ENCODE data around the gene LRRC30.

LRRC30 gene

GRCh38 chr18:7236933-7237332 is 6.0 kb downstream of the LRRC30 start:
- no peak overlapping the region for H3K27ac ChIP-seq (ENCODE audit: insufficient read depth in 1 of 2, low read depth in 1 of 2, low read length in 2 of 2, poor library complexity in 1 of 2, severe bottlenecking in 2 of 2)
- CTCF ChIA-PET, result no interaction called here
- DNase-seq, result no peak
- POLR2A ChIA-PET, result no interaction called here
- H3K4me3 ChIP-seq (ENCODE audit: control insufficient read depth in 1 of 7, extremely low read depth in 1 of 7, insufficient read depth in 4 of 7, low read depth in 2 of 7, low read length in 6 of 7), result no peak overlapping the region
- H3K36me3 ChIP-seq (ENCODE audit: control insufficient read depth in 4 of 4, insufficient read depth in 4 of 4, low read length in 3 of 4), result no peaks in the 10 kb centered on the region
- no peaks in the 10 kb centered on the region for H3K4me1 ChIP-seq (ENCODE audit: control extremely low read depth in 1 of 4, control insufficient read depth in 4 of 4, insufficient read depth in 4 of 4, low read length in 3 of 4)
- H3K27me3 ChIP-seq (replicated peaks in 2 of 5; ENCODE audit: control insufficient read depth in 4 of 5, insufficient read depth in 5 of 5, low read length in 4 of 5), result peaks cover 0 to 9% (median 0%) of the 10 kb centered on the region in 5 experiments
- H3K9me3 ChIP-seq (ENCODE audit: control extremely low read depth in 1 of 5, control insufficient read depth in 4 of 5, insufficient read depth in 2 of 5, low read depth in 1 of 5, low read length in 4 of 5), result no peaks in the 10 kb centered on the region
- WGBS (ENCODE audit: insufficient coverage), result 98% methylated on average over 8 of the region's 8 CpGs

GRCh38 chr18:7237673-7238272 is 6.9 kb downstream of the LRRC30 start:
- ChIA-PET POLR2A (no interaction called here), CTCF (no interaction called here)
- Histone ChIP-seq H3K4me3 (ENCODE audit: control insufficient read depth in 1 of 7, extremely low read depth in 1 of 7, insufficient read depth in 4 of 7, low read depth in 2 of 7, low read length in 6 of 7) (no peak overlapping the region), H3K36me3 (ENCODE audit: control insufficient read depth in 4 of 4, insufficient read depth in 4 of 4, low read length in 3 of 4) (no peaks in the 10 kb centered on the region), H3K9me3 (ENCODE audit: control extremely low read depth in 1 of 5, control insufficient read depth in 4 of 5, insufficient read depth in 2 of 5, low read depth in 1 of 5, low read length in 4 of 5) (no peaks in the 10 kb centered on the region), H3K27me3 (replicated peaks in 2 of 5; ENCODE audit: control insufficient read depth in 4 of 5, insufficient read depth in 5 of 5, low read length in 4 of 5) (peaks cover 0 to 9% (median 0%) of the 10 kb centered on the region in 5 experiments), H3K27ac (ENCODE audit: insufficient read depth in 1 of 2, low read depth in 1 of 2, low read length in 2 of 2, poor library complexity in 1 of 2, severe bottlenecking in 2 of 2) (no peak overlapping the region), H3K4me1 (ENCODE audit: control extremely low read depth in 1 of 4, control insufficient read depth in 4 of 4, insufficient read depth in 4 of 4, low read length in 3 of 4) (no peaks in the 10 kb centered on the region)
- 92% methylated on average over 5 of the region's 6 CpGs for WGBS (ENCODE audit: insufficient coverage)
- peak in 1 of 3 donors; percentile 4 for DNase-seq

DNA sequence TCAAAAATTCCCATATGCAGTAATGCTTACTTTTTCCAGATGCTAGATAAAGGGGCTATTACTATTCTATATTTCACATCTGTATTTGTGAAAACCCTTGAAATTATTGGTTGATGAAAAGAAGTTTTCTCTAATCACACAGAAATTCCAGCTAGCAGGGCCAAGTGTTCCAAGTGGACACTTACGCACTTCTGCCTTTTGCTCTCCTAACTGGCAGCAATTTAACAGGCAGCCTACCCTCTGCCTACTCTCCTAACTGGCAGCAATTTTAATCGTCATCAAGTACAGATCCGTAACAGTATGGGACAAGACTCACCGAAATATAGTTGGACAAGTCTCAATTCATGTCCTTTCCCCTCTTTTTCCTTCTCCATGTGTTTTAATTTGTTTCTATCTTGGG is 12.0 kb downstream of the LRRC30 start:
- CTCF ChIA-PET, result interaction anchor here (1.0 kb wide), 1 partner anchor 13 kb away, joined by 4 read pairs; no protein-coding TSS in a partner anchor
- Histone ChIP-seq H3K36me3 (ENCODE audit: control insufficient read depth in 4 of 4, insufficient read depth in 4 of 4, low read length in 3 of 4) (no peaks in the 10 kb centered on the region), H3K4me1 (ENCODE audit: control extremely low read depth in 1 of 4, control insufficient read depth in 4 of 4, insufficient read depth in 4 of 4, low read length in 3 of 4) (no peaks in the 10 kb centered on the region), H3K27ac (ENCODE audit: insufficient read depth in 1 of 2, low read depth in 1 of 2, low read length in 2 of 2, poor library complexity in 1 of 2, severe bottlenecking in 2 of 2) (no peak overlapping the region), H3K9me3 (ENCODE audit: control extremely low read depth in 1 of 5, control insufficient read depth in 4 of 5, insufficient read depth in 2 of 5, low read depth in 1 of 5, low read length in 4 of 5) (no peaks in the 10 kb centered on the region), H3K27me3 (replicated peaks in 2 of 5; ENCODE audit: control insufficient read depth in 4 of 5, insufficient read depth in 5 of 5, low read length in 4 of 5) (peaks cover 0 to 3% (median 0%) of the 10 kb centered on the region in 5 experiments), H3K4me3 (ENCODE audit: control insufficient read depth in 1 of 7, extremely low read depth in 1 of 7, insufficient read depth in 4 of 7, low read depth in 2 of 7, low read length in 6 of 7) (no peak overlapping the region)
- DNase-seq, result no peak
- WGBS (ENCODE audit: insufficient coverage), result 98% methylated on average over 4 of the region's 4 CpGs
- POLR2A ChIA-PET, result interaction anchor here (0.6 kb wide), 1 partner anchor 22 kb away, joined by 3 read pairs; no protein-coding TSS in a partner anchor

DNA sequence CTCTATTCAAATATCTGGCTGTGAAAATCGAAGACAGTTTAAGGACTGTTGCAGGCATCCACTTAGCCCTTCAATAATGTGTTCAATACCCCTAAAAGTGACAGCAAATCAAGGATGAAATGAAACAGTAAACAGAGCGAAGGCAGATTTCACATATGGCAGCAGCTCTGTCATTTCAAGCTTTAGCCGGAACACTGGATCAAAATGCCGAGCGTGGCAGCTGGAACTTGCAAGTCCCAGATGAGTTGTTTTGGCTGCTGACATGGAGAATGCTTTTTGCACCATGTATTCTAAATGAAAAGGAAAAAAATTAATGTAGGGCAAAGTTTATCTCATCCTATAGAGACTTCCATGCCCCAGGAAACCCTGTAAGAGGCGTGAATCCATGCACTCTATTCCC is 18.0 kb downstream of the LRRC30 start:
- Histone ChIP-seq H3K4me3 (ENCODE audit: control insufficient read depth in 1 of 7, extremely low read depth in 1 of 7, insufficient read depth in 4 of 7, low read depth in 2 of 7, low read length in 6 of 7) (no peak overlapping the region), H3K4me1 (ENCODE audit: control extremely low read depth in 1 of 4, control insufficient read depth in 4 of 4, insufficient read depth in 4 of 4, low read length in 3 of 4) (no peaks in the 10 kb centered on the region), H3K27me3 (replicated peaks in 2 of 5; ENCODE audit: control insufficient read depth in 4 of 5, insufficient read depth in 5 of 5, low read length in 4 of 5) (peaks cover 0 to 3% (median 0%) of the 10 kb centered on the region in 5 experiments), H3K9me3 (ENCODE audit: control extremely low read depth in 1 of 5, control insufficient read depth in 4 of 5, insufficient read depth in 2 of 5, low read depth in 1 of 5, low read length in 4 of 5) (no peaks in the 10 kb centered on the region), H3K27ac (ENCODE audit: insufficient read depth in 1 of 2, low read depth in 1 of 2, low read length in 2 of 2, poor library complexity in 1 of 2, severe bottlenecking in 2 of 2) (no peak overlapping the region), H3K36me3 (ENCODE audit: control insufficient read depth in 4 of 4, insufficient read depth in 4 of 4, low read length in 3 of 4) (no peaks in the 10 kb centered on the region)
- DNase-seq, result no peak
- CTCF ChIA-PET, result no interaction called here
- POLR2A ChIA-PET, result no interaction called here
- 93% methylated on average over 6 of the region's 6 CpGs for whole genome bisulfite sequencing (ENCODE audit: insufficient coverage)

DNA sequence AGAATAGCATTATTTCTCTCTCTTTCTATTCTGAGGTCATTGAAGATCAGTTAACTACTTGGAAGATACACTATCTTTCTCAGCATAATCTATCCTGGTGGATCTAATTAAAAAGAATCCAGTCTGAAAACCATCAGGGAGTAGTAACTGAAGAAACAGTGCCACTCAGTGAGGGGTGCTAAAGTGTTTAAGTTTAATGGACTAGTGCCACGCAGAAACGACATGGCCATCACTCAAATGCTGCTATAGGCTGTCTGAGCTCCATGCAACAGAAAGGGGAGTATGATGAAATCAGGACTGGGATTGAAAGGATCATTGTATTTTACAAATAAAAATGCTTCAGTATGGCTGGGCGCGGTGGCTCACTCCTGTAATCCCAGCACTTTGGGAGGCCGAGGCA is 23.3 kb downstream of the LRRC30 start:
- WGBS (ENCODE audit: insufficient coverage), result 100% methylated on average over 2 of the region's 5 CpGs
- no peak for DNase-seq
- Histone ChIP-seq H3K4me3 (ENCODE audit: control insufficient read depth in 1 of 7, extremely low read depth in 1 of 7, insufficient read depth in 4 of 7, low read depth in 2 of 7, low read length in 6 of 7) (no peak overlapping the region), H3K36me3 (ENCODE audit: control insufficient read depth in 4 of 4, insufficient read depth in 4 of 4, low read length in 3 of 4) (no peaks in the 10 kb centered on the region), H3K27me3 (replicated peaks in 2 of 5; ENCODE audit: control insufficient read depth in 4 of 5, insufficient read depth in 5 of 5, low read length in 4 of 5) (peaks cover 0 to 4% (median 0%) of the 10 kb centered on the region in 5 experiments), H3K4me1 (ENCODE audit: control extremely low read depth in 1 of 4, control insufficient read depth in 4 of 4, insufficient read depth in 4 of 4, low read length in 3 of 4) (no peaks in the 10 kb centered on the region), H3K9me3 (ENCODE audit: control extremely low read depth in 1 of 5, control insufficient read depth in 4 of 5, insufficient read depth in 2 of 5, low read depth in 1 of 5, low read length in 4 of 5) (no peaks in the 10 kb centered on the region), H3K27ac (ENCODE audit: insufficient read depth in 1 of 2, low read depth in 1 of 2, low read length in 2 of 2, poor library complexity in 1 of 2, severe bottlenecking in 2 of 2) (no peak overlapping the region)
- ChIA-PET POLR2A (no interaction called here), CTCF (no interaction called here)

DNA sequence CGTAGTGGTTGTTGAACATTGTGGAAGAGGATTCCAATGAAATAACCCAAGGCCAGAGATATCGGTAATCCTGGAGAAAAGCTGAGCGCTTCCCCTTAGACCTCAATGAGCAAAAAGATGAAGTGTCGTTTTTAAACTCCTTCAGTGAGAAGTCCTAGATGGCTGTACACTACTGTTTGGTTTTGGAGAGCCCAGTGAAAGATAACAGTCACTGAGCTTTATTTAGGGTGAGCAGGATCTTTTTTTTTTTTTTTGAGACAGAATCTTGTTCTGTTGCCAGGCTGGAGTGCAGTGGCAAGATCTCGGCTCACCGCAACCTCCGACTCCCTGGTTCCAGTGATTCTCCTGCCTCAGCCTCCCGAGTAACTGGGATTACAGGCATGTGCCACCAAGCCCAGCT is 24.2 kb downstream of the LRRC30 start:
- Histone ChIP-seq H3K36me3 (ENCODE audit: control insufficient read depth in 4 of 4, insufficient read depth in 4 of 4, low read length in 3 of 4) (no peaks in the 10 kb centered on the region), H3K27ac (ENCODE audit: insufficient read depth in 1 of 2, low read depth in 1 of 2, low read length in 2 of 2, poor library complexity in 1 of 2, severe bottlenecking in 2 of 2) (no peak overlapping the region), H3K4me1 (ENCODE audit: control extremely low read depth in 1 of 4, control insufficient read depth in 4 of 4, insufficient read depth in 4 of 4, low read length in 3 of 4) (no peaks in the 10 kb centered on the region), H3K9me3 (ENCODE audit: control extremely low read depth in 1 of 5, control insufficient read depth in 4 of 5, insufficient read depth in 2 of 5, low read depth in 1 of 5, low read length in 4 of 5) (no peaks in the 10 kb centered on the region), H3K4me3 (ENCODE audit: control insufficient read depth in 1 of 7, extremely low read depth in 1 of 7, insufficient read depth in 4 of 7, low read depth in 2 of 7, low read length in 6 of 7) (no peak overlapping the region), H3K27me3 (replicated peaks in 2 of 5; ENCODE audit: control insufficient read depth in 4 of 5, insufficient read depth in 5 of 5, low read length in 4 of 5) (peaks cover 0 to 6% (median 0%) of the 10 kb centered on the region in 5 experiments)
- POLR2A ChIA-PET, result no interaction called here
- CTCF ChIA-PET, result interaction anchor here (1.1 kb wide), 1 partner anchor 12 kb away, joined by 4 read pairs; no protein-coding TSS in a partner anchor
- no peak for DNase-seq
- WGBS (ENCODE audit: insufficient coverage), result 99% methylated on average over 7 of the region's 8 CpGs

- CTCF ChIA-PET, result interaction anchor here (1.1 kb wide), 1 partner anchor 13 kb away, joined by 4 read pairs; no protein-coding TSS in a partner anchor
- WGBS (ENCODE audit: insufficient coverage), result 98% methylated on average over 5 of the region's 5 CpGs
Measured at GRCh38 chr18:7255643-7256042, 24.8 kb downstream of the LRRC30 start.

More at GRCh38 chr18:7255643-7256042, 24.8 kb downstream of the LRRC30 start:
- Histone ChIP-seq H3K27ac (ENCODE audit: insufficient read depth in 1 of 2, low read depth in 1 of 2, low read length in 2 of 2, poor library complexity in 1 of 2, severe bottlenecking in 2 of 2) (no peak overlapping the region), H3K36me3 (ENCODE audit: control insufficient read depth in 4 of 4, insufficient read depth in 4 of 4, low read length in 3 of 4) (no peaks in the 10 kb centered on the region), H3K4me3 (ENCODE audit: control insufficient read depth in 1 of 7, extremely low read depth in 1 of 7, insufficient read depth in 4 of 7, low read depth in 2 of 7, low read length in 6 of 7) (no peak overlapping the region), H3K27me3 (replicated peaks in 2 of 5; ENCODE audit: control insufficient read depth in 4 of 5, insufficient read depth in 5 of 5, low read length in 4 of 5) (peaks cover 0 to 6% (median 0%) of the 10 kb centered on the region in 5 experiments), H3K9me3 (ENCODE audit: control extremely low read depth in 1 of 5, control insufficient read depth in 4 of 5, insufficient read depth in 2 of 5, low read depth in 1 of 5, low read length in 4 of 5) (no peaks in the 10 kb centered on the region), H3K4me1 (ENCODE audit: control extremely low read depth in 1 of 4, control insufficient read depth in 4 of 4, insufficient read depth in 4 of 4, low read length in 3 of 4) (no peaks in the 10 kb centered on the region)
- no peak for DNase-seq
- POLR2A ChIA-PET, result no interaction called here

Measured in common myeloid progenitor, CD34-positive (primary cell).